Kidney glomerular epithelial cell (primary cell): ENCODE measurements around the gene TBCEL.

Source experiments
- DNase-seq: peaks from one replicate; lab custom pipeline; 2025; lab: John Stamatoyannopoulos, UW

Gene TBCEL

DNA sequence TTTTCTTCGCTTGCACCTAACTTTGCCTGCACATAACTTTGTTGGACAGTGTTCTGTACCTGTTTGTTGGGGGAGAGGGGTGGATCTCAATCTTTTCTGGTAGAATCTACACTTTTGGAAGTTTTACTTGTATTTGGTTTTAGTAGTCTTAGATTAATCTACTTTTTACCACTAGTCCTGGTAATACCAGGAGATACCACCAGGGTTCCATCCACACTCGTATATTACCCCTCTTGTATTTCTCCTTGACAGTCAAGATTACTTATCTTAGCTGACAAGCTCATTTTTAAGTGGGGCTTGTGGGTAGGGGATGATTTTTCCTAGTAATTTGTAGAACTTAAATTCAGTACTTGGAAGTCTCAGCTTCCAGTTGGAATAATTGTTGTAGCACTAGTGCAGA is 39.8 kb downstream of the TBCEL start:
- DNase-seq = no peak

DNA sequence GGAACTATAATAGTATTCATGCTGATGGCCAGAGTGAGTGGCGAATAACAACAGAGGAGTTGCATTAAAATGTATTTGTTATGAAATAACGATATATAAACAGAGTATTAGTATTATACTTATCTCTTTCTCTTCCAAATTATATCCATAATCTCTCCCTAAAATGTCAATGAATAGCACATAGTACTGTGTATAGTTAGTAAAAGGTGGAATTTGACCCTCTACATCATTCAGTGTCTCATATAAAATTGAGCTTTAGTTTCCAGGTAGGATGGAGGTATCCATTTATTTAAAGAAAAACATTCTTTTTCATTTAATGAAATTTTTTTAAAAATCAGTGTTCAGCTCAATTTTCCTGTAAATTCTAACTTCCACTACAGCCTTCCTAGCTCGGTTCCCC is 42.7 kb downstream of the TBCEL start:
- no peak for DNase-seq

DNA sequence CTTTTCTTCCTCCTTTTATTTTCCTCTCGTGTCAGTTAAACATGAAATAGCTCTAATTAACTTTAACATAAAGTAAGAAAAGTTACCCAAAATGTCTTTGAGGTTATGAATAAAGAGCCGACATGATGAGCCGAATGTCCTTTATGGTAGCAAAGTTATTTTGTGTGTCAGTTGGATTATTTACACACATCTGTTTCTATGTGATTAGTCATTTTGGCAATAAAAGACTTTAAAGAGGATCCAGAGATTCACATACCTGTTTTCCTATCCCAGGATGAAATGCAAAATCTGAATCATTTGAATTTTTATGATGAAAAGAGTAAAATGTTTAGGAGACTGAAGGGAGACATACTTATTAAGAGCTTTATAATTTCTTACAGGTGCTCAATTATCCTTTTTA is 43.1 kb downstream of the TBCEL start:
- DNase-seq = no peak

DNA sequence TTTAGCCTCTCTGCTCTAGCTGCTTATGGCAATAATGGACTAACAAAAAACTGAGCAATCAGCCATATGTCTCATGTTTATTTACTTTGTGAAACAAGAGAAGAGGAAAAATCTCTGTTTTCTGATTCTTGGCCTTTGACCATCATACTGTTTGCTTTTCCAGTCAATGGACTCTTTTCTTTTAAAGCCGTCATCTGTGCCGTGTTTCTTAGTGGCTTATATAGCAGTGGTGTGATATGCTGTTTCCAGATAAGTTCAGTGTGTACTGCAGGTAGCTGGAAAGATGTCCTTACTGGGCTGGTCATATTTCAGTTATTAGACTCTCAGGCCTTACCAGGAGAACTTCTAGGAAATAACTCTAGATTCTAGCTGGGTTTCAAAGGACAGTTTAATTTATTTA is 43.6 kb downstream of the TBCEL start:
- no peak for DNase-seq

DNA sequence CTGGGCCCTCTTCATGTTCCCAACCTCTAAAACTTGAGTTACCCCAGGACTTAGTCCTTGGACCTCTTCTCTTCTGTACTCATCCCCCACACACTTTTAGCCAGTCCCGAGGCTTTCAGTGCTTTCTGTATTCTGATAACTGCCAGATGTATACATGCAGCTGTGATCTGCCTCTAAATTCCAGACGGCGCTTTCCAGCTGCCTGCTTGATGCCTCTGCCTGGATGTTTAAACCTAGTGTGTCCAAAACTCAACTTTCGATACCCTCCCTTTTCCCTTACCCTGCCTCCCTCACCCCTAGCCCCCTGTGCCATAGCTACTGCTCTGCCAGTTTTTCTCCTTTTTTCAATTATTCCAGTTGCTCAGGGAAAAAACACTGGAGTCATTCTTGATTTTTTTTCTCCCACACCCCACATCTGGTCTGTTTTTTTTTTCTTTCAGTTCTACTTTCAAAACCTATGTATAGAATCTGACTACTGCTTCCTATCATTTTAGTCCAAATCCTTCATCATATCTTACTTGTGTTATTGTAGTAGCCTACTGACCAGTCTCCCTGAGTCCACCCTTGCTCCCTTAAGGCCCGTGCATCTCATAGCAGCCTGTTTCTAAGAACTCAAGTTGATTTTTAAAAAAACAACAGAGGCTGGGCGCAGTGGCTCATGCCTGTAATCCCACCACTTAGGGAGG is 44.2 kb downstream of the TBCEL start:
- no peak for DNase-seq

DNA sequence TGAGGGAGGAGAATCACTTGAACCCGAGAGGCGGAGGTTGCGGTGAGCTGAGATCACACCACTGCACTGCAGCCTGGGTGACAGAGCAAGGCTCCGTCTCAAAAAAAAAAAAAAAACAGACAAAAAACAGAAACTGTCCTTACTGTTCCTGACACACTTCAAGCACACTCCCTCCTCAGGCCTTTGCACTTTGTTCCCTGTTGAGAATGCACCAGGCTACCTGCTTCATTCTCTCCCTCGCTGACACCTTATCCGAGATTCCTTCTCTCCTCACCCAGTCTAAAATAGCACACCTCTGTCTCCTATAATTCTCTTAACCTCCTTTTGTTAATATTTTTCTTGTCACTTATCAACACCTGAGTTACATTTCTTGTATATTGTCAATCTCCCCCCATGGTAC is 44.9 kb downstream of the TBCEL start:
- no peak for DNase-seq

DNA sequence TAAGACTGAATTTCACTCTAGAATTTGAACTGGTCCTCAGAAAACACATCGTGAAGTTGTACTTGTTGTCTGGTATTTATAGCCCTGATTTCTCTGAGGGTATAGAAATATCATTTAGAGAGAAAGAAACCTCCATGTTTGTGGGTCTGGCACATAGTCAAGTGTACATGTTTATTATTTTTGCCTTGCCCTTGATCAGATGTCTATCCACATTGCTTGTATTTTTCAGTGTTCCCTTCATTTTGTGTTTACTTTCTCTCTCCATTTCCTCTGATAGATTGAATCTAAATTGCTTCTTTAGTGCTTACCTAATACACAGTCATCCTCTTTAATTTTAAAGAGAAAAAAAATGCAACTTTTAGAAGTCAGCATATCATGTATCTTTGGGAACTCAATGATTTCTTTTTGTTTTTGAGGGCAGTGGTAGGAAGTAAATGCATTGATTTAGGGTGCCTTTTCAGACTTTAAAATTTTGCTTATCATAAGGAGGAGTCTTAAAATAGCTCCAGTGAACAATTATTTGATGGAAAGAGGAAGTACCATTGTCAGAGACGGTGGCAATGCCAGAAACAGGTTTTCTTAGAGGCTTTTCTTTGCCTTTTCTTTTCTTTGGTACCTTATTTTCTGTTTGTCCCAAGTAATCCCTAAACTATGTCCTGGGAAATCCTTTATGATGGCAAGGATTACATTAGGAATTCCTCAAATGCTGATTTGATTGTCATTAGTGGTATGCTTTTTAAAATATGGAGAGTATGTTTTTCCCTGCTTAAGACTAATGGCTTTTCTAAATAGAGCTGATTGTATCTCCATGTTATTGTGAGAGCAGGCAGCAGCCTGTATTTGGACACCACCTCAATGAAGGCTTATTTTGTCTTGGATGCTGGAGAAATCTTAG is 47.3 kb downstream of the TBCEL start:
- DNase-seq = no peak

DNA sequence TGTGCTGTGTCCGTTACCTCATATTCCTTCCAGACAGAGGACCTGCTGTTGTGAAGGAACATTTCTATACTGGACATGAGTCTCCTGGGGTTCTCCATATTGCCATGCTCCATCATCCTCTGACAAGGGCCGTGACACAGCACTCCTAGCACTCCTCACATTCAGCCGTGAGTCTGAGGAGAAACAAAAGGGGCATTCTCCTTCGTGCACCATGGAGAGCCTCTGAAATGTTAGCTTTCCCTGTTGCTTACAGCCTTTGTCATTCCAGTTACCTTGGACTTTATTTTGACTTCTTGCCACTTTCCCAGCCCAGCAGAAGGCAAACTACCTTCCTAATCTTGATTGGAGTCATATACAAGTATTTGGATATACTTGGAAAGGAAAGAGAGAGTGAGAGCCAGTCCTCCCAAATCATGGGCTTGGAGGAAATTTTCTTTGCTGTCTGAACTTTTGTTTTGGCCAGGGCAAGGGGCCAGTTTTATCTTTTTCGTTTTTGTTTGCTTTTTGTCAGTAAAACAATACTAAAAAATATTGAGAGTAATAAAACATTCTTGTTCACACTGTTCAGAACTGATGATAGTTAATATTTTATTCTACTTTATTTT is 48.0 kb downstream of the TBCEL start:
- DNase-seq = no peak

DNA sequence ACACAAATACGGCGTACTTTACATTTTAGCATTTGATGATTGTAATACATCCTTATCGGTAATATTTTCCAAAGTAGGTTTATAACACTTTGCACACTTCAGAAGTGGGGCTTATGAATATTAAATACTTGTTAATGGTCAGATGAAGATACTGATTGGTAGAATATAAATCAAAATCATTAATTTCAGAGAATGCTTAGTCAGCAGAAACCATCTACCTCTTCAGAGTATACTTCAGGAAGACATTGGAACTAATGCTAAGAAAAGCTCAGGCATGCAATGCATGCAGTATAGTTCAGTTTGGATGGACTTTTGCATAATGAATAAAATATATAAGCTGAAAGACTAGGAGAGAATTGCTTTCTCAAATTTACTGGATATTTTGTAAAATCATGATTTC is 57.4 kb downstream of the TBCEL start:
- no peak for DNase-seq

DNA sequence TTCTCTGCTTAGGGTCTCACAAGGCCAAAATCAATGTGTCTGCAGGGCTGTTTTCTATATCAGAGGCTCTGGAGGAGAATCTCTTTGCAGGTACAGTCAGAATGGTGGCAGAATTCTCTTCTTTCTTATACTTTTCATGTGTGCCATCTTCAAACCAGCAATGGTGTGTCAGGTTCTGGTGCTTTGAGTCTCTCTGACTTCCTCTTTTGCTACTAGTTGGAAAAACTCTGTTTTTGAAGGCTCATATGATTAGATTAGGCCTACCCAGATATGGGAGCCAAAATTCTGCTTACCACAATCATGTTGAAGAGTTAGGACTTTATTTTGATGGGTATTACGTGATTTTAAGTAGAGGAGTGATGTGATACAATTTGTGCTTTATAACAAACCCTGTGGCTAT is 58.3 kb downstream of the TBCEL start:
- no peak for DNase-seq

DNA sequence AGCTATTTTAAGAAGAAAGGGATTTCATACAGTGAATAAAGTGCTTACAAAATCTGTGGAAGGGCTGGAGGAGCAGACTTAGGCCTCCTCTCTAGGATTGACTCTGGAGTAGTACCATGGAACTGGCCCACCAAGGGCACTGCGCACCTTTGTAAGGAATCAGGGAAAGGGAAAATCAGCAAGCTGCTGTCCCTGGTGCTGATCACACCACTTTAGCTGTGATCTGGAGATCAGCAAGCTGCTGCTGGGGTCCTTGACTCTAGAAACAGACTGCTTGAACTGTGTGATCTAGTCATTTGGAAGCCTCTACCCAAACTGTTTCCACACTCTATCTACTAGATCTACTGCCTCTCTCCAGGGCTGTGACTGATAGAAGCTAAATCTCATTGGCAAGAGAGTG is 58.8 kb downstream of the TBCEL start:
- no peak for DNase-seq

DNA sequence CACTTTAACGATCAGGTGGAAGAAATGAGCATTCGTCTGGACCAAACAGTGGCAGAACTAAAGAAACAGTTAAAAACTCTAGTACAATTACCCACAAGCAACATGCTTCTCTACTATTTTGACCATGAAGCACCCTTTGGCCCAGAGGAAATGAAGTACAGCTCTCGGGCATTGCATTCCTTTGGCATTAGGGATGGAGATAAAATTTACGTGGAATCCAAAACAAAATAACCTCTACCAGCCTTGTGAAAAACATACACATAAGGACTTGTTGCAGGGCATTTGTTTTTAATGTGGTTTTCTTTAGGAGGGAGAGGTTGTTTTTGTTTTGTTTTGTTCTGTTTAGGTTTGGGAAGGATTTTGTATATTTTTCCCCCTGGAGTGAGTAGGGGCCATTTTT is 63.0 kb downstream of the TBCEL start:
- no peak for DNase-seq

DNA sequence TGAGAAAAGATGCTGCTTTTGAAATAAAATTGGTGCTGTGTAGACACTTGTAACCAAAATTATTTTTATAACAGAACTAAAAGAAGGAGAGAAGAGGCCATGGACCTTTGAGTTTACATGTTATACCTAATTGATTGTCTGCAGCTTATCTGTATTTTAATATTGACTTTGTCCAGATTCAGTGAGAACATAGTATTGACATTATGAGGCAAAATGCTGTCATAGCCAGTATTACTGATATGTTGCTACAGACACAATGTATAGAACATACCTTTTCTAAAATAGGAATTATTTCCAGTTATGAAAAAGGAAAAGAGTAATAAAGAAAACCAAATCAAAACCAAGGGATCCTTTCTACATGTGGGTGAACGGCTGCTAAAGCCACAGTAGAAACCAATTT is 65.7 kb downstream of the TBCEL start:
- DNase-seq = no peak

DNA sequence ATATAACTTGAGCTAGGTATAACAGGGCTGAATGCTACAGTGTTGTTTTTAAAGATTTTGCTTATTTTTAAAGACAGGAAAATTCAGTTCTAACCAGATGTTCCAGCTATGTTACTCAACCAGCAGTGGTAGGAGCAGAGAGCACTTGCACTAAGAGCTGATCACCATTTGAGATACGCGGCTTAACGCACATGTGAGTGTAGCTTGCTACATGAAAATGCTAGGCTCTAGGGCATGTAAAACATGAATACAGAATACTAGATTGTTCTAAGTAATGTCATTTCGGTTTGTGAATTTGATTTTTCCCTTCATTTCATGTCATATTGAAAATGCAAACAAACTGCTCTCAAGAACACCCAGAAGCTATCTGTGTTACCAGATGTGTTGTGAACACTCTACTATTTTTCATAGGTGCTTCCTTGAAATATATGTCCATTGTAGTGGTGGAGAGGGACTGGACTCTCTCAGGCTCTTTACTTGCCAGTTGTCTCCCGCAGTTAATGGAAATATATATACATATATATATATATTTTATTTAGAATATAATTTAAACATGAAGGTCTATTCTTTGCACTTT is 66.3 kb downstream of the TBCEL start:
- no peak for DNase-seq

DNA sequence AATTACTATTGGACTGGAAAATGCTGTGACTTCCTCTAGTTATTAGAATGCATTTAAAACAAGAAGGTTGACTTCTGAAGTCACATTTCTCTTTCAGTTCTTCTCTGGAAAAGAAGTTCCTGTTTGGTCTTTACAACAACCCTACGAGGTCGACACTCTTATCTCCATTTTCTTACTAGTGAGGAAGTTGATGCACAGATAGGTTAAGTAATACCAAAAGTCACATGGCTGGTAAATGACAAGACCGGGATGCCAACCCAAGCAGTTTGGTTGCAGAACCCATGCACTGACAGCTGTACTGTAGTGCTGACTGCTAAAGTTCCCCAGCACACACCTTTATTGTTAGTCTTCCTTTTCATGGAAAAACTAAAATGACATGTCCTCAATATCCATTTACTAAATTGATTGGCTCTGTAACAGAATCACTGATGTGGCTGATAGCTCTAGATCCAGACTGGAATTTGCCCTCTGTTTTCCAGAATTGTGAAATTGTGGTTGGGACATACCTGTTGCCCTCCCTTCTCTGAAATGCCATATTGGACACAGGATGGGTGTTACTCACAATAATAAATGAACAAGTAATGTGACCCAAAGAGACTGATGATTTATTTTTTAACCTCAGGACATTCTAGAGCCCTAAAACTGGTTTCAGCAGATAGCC is 67.7 kb downstream of the TBCEL start:
- no peak for DNase-seq

DNA sequence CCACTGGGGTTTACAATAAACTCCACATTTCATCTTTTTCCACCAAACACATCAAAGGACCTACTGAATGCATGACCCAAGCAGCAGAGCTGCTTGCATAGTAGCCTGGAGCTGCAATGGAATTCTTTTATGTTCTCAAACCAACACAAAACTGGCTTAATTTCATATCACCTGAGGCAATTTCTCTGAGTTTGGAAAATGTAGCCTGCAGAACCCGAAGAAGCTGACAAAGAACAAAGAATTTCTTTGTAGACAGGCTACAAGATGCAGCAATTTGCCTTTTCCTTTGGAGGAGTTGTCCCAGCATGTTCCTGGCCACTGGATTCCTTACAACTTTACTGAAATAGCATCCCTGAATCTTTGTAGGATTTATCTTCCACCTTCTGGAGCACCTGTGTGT is 71.7 kb downstream of the TBCEL start:
- DNase-seq = no peak

DNA sequence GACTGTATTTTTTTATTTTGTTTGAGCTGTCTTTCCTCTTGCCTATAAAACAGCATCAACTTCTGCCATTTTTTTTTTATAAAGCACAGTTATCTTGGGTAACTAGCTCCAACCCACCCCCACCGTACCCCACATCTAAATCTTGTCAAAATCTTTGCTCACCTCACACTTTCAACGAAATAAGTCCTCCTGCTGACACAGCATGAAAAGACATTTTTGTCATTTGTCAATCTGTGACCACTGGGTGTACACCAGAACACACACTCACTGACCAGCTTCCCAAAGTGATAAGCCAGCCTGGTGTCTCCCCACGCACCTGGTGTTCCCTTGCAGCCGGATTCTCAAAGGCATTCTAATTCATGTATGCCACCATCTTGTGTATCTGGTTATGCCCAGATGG is 75.5 kb downstream of the TBCEL start:
- no peak for DNase-seq

DNA sequence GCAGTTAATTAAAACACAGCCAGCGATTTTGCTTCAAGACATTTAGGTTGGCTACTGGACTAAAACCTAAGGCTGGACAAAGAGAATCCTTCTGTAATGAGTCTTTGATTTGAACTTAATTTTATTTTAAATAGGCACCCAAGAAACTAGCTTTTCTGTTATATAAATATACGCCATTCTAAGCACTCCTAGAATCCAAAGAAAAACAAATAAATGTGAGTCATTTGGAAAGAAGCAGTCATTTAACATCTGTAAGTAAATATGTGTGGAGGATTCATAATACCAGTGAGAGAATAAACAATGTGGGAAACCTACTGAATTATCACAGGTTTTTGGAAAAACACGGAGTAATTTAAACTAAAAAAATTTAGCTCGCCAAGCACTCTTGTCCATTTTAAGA is 76.0 kb downstream of the TBCEL start:
- DNase-seq = no peak

DNA sequence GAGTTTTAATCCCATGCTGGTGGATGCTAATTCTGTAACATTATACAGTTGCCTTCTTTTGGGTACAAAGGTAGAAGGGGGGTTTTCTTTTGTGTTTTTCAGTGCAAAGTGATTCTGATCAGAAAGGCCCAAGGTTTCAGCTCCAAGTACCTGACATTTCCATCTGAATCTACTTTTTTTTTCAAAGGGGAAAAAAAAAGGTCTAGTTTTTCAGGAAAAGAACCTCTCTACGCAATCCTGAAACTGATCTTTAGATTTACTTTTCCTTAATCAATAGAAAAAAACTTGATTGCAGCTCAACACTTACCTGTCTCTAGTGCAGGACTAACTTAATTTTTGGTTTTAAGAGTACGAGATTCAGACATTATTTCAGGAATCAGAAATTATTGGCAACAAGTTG is 77.0 kb downstream of the TBCEL start, which contains the start of gene TECTA:
TECTA (plus strand) TSS at position 301 of the 400 bp plus-strand sequence. CDS start 1,423 bp downstream, outside the sequence.
- no peak for DNase-seq

DNA sequence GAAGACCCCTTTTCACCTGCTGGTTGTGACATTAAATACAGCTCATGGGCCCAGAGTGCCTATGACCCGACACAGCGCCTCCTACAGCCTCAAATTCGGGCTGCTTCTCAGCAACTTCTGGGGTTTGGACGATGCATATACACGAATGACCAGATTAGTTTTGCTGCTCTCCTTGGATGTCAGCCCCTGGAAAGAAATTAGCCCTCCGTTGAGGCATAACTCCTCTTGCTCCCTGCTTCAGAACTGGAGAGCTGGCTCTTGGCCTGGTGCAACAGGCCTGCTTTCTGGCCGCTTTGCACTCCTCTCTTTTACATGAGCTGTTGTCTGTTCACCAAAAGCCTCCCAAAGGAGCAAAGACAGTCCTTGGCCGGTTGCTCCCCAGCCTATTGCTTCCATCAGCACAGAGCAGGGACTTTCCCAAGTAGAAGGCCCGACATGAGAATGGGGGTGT is 80.4 kb downstream of the TBCEL start:
- no peak for DNase-seq

DNA sequence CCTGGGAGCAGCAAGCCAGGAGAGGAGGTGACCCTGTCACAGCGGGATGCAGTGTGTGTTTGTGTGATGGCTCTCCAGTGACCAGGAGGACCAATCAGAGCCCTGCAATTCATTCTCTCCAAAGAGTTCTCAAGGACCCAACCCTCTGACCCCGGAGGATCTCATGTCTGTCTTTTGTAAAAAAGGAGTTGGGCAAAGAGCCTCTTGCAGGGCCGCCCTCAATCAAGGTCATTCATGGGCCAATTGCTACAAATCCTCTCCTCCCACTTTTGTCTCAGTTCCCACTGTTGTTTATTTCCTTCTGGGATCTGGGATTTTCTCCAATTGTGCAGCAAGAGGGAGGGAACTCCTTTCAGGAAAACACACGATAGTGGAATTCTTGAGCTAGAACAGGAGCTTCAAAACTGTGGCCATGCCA is 81.2 kb downstream of the TBCEL start:
- no peak for DNase-seq
